HEK293T (cell line): Measurements from ENCODE around the gene NINJ2.

Experiments used
- CTCF ChIA-PET: fragments of 350-600 bp; formaldehyde crosslinking; extraction: SDS; loops from one replicate; lab custom pipeline; 2021; ENCODE audit warnings: antibody characterized with exemption, inconsistent platforms; lab: Yijun Ruan, JAX
- POLR2A ChIA-PET: fragments of 350-600 bp; formaldehyde crosslinking; extraction: SDS; loops from one replicate; lab custom pipeline; 2020; ENCODE audit warnings: antibody characterized with exemption, inconsistent platforms; lab: Yijun Ruan, JAX
- DNase-seq: peaks from one replicate; pipeline ENCODE4 v3.0.0; 2012; ENCODE audit warnings: mixed read lengths; ENCODE audit errors: extremely low spot score
- ARNT ChIP-seq: fragments of 450-650 bp; IDR thresholded peaks from 2 replicates; pipeline ENCODE4 v1.6.1; 2017; ENCODE audit warnings: mild to moderate bottlenecking
- BHLHE40 ChIP-seq: fragments of 450-650 bp; IDR thresholded peaks from 2 replicates; pipeline ENCODE4 v1.6.1; 2016; ENCODE audit warnings: mild to moderate bottlenecking, moderate library complexity, borderline replicate concordance
- CTBP1 ChIP-seq: fragments of 450-650 bp; IDR thresholded peaks from 2 replicates; pipeline ENCODE4 v1.6.1; 2016; ENCODE audit warnings: borderline replicate concordance
- ELF4 ChIP-seq: fragments of 450-650 bp; IDR thresholded peaks from 2 replicates; pipeline ENCODE4 v1.6.1; 2017; ENCODE audit warnings: antibody characterized with exemption
- FOXA1 ChIP-seq: fragments of 450-650 bp; IDR thresholded peaks from 2 replicates; pipeline ENCODE4 v1.6.1; 2016; ENCODE audit warnings: mild to moderate bottlenecking
- FOXK2 ChIP-seq: fragments of 450-650 bp; IDR thresholded peaks from 2 replicates; pipeline ENCODE4 v1.6.1; 2016; ENCODE audit warnings: mild to moderate bottlenecking
- FOXM1 ChIP-seq: fragments of 450-650 bp; IDR thresholded peaks from 2 replicates; pipeline ENCODE4 v1.6.1; 2017; ENCODE audit warnings: mild to moderate bottlenecking, borderline replicate concordance
- HDGF ChIP-seq: fragments of 450-650 bp; IDR thresholded peaks from 2 replicates; pipeline ENCODE4 v1.6.1; 2017; ENCODE audit warnings: antibody characterized with exemption, borderline replicate concordance
- L3MBTL2 ChIP-seq: fragments of 450-650 bp; conservative IDR thresholded peaks from 2 replicates; pipeline ENCODE4 v1.6.1; 2016; ENCODE audit warnings: mild to moderate bottlenecking
- LEF1 ChIP-seq: fragments of 450-650 bp; IDR thresholded peaks from 2 replicates; pipeline ENCODE4 v1.6.1; 2017; ENCODE audit warnings: mild to moderate bottlenecking, borderline replicate concordance
- NFRKB ChIP-seq: fragments of 450-650 bp; IDR thresholded peaks from 2 replicates; pipeline ENCODE4 v1.6.1; 2016; ENCODE audit warnings: mild to moderate bottlenecking, moderate library complexity
- SP1 ChIP-seq: fragments of 450-650 bp; IDR thresholded peaks from 2 replicates; pipeline ENCODE4 v1.6.1; 2017
- SUZ12 ChIP-seq: fragments of 450-650 bp; IDR thresholded peaks from 2 replicates; pipeline ENCODE4 v1.6.1; 2016; ENCODE audit warnings: mild to moderate bottlenecking
- TARDBP ChIP-seq: fragments of 450-650 bp; IDR thresholded peaks from 2 replicates; pipeline ENCODE4 v1.6.1; 2016
- ZNF384 ChIP-seq: fragments of 450-650 bp; IDR thresholded peaks from 2 replicates; pipeline ENCODE4 v1.6.1; 2016
- TF ChIP-seq, protein P1 (sequence below): fragments of 450-650 bp; IDR thresholded peaks from 2 replicates; pipeline ENCODE4 v1.6.1; 2016

The NINJ2 gene

DNA sequence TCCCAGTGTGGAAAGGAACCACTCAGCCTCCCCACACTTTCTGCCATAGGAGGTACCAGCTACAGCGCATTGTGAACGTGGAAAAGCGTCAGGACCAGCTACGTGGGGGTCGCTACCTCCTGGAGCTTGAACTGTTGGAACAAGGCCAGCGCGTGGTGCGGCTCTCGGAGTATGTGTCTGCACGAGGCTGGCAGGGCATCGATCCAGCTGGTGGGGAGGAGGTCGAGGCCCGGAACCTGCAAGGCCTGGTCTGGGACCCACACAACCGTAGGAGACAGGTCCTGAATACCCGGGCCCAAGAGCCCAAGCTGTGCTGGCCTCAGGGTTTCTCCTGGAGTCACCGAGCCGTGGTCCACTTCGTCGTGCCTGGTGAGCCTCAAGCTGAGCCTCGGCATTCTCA is 106.7 kb downstream of the NINJ2 start:
- TF ChIP-seq FOXA1 (no peak), NFRKB (no peak), ZNF384 (no peak), HDGF (no peak), TARDBP (no peak), SP1 (no peak), BHLHE40 (no peak), ELF4 (no peak), CTBP1 (no peak), FOXK2 (no peak), FOXM1 (no peak), ARNT (no peak), L3MBTL2 (no peak)
- TF ChIP-seq, protein P1, sequence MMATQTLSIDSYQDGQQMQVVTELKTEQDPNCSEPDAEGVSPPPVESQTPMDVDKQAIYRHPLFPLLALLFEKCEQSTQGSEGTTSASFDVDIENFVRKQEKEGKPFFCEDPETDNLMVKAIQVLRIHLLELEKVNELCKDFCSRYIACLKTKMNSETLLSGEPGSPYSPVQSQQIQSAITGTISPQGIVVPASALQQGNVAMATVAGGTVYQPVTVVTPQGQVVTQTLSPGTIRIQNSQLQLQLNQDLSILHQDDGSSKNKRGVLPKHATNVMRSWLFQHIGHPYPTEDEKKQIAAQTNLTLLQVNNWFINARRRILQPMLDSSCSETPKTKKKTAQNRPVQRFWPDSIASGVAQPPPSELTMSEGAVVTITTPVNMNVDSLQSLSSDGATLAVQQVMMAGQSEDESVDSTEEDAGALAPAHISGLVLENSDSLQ: no peak
- CTCF ChIA-PET: no interaction called here

DNA sequence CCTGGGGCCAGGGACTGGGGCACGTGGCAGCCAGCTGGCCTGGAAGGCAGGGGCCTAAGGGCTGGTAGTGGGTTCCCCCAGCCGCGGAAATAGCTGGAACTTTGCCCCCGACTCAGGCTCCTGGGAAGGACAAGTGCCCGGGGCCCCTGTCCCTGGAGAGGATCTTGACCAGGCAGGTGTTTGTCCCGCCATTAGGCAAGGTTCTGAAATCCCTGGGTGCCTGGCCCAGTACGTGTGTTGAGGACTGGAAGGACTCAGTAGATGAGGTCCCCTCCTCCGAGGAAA is 109.3 kb downstream of the NINJ2 start:
- TF ChIP-seq SUZ12: no peak
- TF ChIP-seq SP1: no peak
- TF ChIP-seq, protein P1: no peak
- no peak for TF ChIP-seq LEF1
- no peak for TF ChIP-seq CTBP1
- TF ChIP-seq FOXK2: no peak
- TF ChIP-seq ELF4: no peak
- TF ChIP-seq TARDBP: no peak
- TF ChIP-seq ARNT: no peak
- TF ChIP-seq FOXM1: no peak
- no peak for TF ChIP-seq NFRKB
- no peak for TF ChIP-seq ZNF384
- TF ChIP-seq HDGF: no peak
- TF ChIP-seq L3MBTL2: no peak
- no peak for TF ChIP-seq BHLHE40
- no peak for TF ChIP-seq FOXA1

More for the DNA sequence above, 106.7 kb downstream of the NINJ2 start:
- POLR2A ChIA-PET: interaction anchor here (1.0 kb wide), 1 partner anchor 167 kb away, joined by 3 read pairs; the partner anchor contains the start of gene KDM5A
- no peak for DNase-seq

DNA sequence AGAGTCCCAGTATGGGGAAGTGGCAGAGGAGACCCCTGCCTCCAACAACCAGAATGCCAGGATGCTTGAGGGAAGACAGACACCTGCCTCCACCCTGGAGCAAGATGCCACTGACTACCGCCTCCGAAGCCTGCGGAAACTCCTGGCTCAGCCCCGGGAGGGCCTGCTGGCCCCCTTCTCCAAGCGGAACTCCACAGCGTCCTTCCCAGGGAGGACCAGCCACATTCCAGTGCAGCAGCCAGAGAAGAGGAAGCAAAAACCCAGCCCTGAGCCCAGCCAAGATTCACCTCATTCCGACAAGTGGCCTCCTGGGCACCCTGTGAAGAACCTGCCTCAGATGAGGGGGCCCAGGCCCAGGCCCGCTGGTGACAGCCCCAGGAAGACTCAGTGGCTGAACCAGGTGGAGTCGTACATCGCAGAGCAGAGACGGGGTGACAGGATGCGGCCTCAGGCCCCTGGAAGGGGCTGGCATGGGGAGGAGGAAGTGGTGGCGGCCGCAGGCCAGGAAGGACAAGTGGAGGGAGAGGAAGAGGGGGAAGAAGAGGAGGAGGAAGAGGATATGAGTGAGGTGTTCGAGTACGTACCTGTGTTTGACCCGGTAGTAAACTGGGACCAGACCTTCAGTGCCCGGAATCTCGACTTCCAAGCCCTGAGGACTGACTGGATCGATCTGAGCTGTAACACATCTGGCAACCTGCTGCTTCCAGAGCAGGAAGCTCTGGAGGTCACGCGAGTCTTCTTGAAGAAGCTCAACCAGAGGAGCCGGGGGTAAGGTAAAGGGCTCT is 109.8 kb downstream of the NINJ2 start:
- POLR2A ChIA-PET: interaction anchor here (0.7 kb wide), 1 partner anchor 9 kb away, joined by 3 read pairs; no protein-coding TSS in a partner anchor
- no peak for DNase-seq
- CTCF ChIA-PET: interaction anchor here (0.6 kb wide), 1 partner anchor 464 kb away, joined by 4 read pairs; no protein-coding TSS in a partner anchor
- TF ChIP-seq SP1: no peak

More for the DNA sequence above, 109.3 kb downstream of the NINJ2 start:
- DNase-seq: no peak
- ChIA-PET CTCF (interaction anchor here (0.6 kb wide), 1 partner anchor 463 kb away, joined by 4 read pairs; no protein-coding TSS in a partner anchor), POLR2A (interaction anchor here (0.7 kb wide), 1 partner anchor 9 kb away, joined by 3 read pairs; no protein-coding TSS in a partner anchor)

DNA sequence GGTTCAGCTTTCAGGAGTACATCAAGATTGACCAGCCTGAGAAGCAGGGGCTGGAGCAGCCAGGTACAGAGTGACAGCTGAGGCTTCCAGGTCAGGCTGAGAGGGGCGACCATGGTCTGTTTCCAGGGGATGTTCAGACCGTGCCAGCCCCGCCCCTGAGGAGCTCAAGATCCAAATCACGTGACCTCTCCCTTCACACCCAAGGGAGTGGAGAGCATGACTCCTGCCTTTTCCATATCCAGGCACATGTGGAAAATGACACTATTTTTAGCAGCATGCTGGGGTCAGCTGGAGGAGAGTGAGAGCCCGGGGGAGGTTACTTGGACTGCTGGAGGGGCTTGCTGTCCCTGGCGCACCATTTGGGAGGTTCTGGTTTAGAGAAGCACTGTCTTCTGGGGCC is 110.8 kb downstream of the NINJ2 start:
- no peak for TF ChIP-seq LEF1
- no peak for TF ChIP-seq FOXK2
- no peak for TF ChIP-seq NFRKB
- no peak for TF ChIP-seq ARNT
- no peak for TF ChIP-seq SP1
- TF ChIP-seq L3MBTL2: no peak
- TF ChIP-seq BHLHE40: no peak
- no peak for TF ChIP-seq FOXM1
- TF ChIP-seq FOXA1: no peak
- no peak for TF ChIP-seq SUZ12
- POLR2A ChIA-PET: no interaction called here
- no peak for DNase-seq
- CTCF ChIA-PET: interaction anchor here (0.6 kb wide), 1 partner anchor 630 kb away, joined by 5 read pairs; no protein-coding TSS in a partner anchor

DNA sequence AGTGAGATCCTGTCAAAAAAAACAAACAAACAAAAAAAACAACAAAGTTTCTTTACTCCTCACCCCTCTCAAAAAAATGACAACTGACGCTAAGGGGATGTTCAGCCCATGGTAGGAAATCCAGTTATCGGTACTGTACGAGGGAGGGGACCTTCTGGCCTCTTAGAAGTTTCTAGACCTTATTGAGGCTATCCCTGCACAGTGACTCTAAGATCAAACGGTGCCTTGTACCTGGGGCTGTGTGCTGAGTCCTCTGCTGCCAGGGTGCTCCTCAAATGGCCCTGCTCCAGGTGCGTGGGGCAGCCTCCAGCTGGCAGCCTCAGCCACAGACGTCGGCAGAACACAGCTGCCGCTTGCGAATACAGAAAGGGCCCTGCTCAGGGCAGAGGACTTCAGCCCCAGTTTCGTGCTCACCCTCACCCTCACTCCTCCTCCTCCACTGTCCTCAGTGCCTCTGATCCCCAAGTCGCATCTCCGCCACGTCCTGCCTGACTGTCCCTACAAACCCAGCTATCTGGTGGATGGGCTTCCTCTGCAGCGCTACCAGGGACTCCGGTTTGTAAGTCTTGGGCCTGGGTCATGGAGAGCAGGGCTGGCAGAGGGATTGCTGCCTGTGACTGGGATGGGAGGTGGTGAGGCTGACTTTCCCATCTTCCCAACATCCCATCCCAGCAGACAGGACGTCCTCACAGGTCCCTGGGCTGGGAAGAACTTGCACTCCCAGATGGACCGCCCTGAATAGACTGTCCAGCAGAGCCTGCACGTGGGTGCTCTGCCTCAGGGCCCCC is 112.6 kb downstream of the NINJ2 start:
- TF ChIP-seq L3MBTL2 (no peak), BHLHE40 (no peak), SUZ12 (no peak), LEF1 (no peak), SP1 (no peak), FOXK2 (no peak), NFRKB (no peak), FOXM1 (no peak), CTBP1 (no peak)
- ChIA-PET CTCF (interaction anchor here (0.5 kb wide), 1 partner anchor 270 kb away, joined by 3 read pairs; no protein-coding TSS in a partner anchor), POLR2A (no interaction called here)
- no peak for DNase-seq

DNA sequence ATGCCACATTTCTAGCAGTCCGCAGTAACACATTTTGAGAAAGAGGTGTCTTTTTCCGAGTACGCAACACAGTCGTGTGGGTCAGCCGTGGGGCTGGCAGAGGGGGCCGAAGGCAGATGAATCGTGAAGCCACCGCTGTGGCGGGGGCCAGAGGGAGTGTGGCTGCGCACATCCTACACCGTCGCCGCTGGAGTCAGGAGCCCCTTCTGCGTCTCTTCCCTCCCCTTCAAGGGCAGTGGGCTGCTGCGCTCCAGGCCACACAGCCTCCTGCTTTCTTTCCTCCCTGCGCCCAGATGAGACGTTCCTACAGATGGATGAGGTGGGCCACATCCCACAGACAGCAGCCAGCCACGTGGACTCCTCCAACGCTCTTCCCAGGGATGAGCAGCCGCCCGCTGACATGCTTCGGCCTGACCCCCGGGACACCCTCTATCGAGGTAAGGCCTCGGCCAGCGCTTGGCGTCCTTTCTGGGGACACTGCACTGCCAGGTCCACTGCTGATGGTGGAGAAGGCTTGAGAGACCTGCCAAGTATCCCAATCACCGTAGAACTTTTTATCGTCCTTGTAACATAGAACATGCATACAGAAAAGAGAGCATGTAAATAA is 113.7 kb downstream of the NINJ2 start:
- ChIA-PET CTCF (no interaction called here), POLR2A (no interaction called here)
- no peak for DNase-seq
- TF ChIP-seq FOXA1 (no peak), CTBP1 (no peak), LEF1 (no peak), FOXM1 (no peak), ARNT (no peak), SP1 (no peak), L3MBTL2 (no peak), NFRKB (no peak)
- TF ChIP-seq, protein P1: no peak
